T-helper 2 cell treated with Interferon-gamma antibody and Interleukin-4, amounts not matched to agents 5 μg/mL and 100 μg/mL, for 36 hours (primary cell): Measurements from ENCODE around the gene LIX1.
A peak's percentile ranks its signal among the peaks of the same experiment; 100 is the strongest.
"Not testable (repeated sequence)": the region's sequence is repeated elsewhere in the genome, so short reads cannot be mapped to it uniquely, and the experiment has no call there.

Experiments used
- DNase-seq: peaks from one replicate; pipeline ENCODE4 v3.0.0; 2021; ENCODE audit warnings: low spot score
- H3K27ac Mint-ChIP-seq: one replicate; pipeline ENCODE4 v1.8.0; 2021; ENCODE audit warnings: mild to moderate bottlenecking, mixed read lengths
- H3K27me3 Mint-ChIP-seq: one replicate; pipeline ENCODE4 v1.8.0; 2021; ENCODE audit warnings: low read depth, mixed read lengths
- H3K36me3 Mint-ChIP-seq: one replicate; pipeline ENCODE4 v1.8.0; 2021; ENCODE audit warnings: low read depth, mixed read lengths
- H3K4me1 Mint-ChIP-seq: one replicate; pipeline ENCODE4 v1.8.0; 2021; ENCODE audit warnings: low read depth, mixed read lengths
- H3K4me3 Mint-ChIP-seq: one replicate; pipeline ENCODE4 v1.8.0; 2022; ENCODE audit warnings: mild to moderate bottlenecking, moderate library complexity, mixed read lengths
- H3K9me3 Mint-ChIP-seq: one replicate; pipeline ENCODE4 v1.8.0; 2021; ENCODE audit warnings: mixed read lengths

The LIX1 gene

DNA sequence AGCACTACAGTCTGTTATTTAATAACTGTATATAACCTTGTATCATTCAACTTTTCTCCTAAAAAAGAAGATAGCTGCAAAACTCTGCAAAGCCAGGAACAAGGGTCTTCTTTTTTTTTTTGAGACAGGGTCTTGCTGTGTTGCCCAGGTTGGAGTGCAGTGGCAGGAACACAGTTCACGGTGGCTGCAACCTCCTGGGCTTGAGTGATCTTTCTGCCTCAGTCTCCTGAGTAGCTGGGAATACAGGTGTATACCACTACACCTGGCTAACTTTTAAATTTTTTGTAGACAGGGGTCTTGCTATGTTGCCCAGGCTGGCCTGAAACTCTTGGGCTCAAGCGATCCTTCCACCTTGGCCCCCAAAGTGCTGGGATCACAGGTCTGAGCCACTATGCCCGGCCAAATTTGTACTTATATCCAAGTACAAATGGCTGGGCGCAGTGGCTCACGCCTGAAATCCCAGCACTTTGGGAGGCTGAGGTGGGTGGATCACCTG, 21.4 kb upstream of the LIX1 start:
- Mint-ChIP-seq H3K4me3 (no peak overlapping the region), H3K9me3 (peaks cover under 1% of the 10 kb centered on the region), H3K27me3 (no peaks in the 10 kb centered on the region), H3K36me3 (peaks cover 45% of the 10 kb centered on the region), H3K4me1 (peaks cover 19% of the 10 kb centered on the region), H3K27ac (no peak overlapping the region)
- DNase-seq, result no peak

DNA sequence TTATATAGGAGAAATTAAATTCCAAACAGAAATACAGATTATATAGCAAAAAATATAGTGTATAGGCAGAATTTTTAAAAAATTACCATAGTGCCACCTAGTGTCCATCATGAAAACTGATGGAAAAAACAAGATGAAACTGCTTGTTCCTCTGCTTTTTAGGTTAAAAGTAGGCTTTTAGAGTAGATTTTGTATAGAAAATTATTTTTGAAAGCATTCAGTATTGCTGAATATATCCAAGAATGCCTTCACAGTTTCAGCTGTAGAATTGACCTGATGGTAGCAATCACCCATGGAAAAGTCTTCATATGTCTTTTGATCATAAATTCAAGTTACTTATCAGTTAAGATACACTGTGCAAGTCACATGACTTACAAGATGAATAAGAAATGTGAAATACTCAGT, 21.0 kb upstream of the LIX1 start:
- DNase-seq, result no peak
- Mint-ChIP-seq H3K27me3 (no peaks in the 10 kb centered on the region), H3K27ac (no peak overlapping the region), H3K4me3 (no peak overlapping the region), H3K4me1 (peaks cover 17% of the 10 kb centered on the region), H3K9me3 (peaks cover 5% of the 10 kb centered on the region), H3K36me3 (peaks cover 45% of the 10 kb centered on the region)

DNA sequence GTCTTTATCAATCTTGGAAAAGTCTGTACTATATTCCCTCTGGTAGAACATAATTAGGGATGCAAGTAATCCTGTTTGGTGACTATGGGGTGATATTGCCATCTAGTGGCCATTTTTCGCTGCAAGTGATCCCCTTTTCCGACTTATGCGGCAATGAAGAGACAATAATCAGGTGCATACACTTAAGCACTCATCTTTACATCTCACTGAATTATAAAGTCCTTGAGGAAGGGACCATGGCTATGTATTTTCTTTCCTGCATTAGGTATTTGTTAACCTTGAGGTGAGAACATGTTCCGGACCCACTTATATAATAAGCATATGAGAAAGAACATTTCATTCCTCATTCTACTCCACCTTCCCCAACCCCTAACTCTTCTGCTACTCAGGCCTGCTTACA, 19.6 kb upstream of the LIX1 start:
- DNase-seq, result no peak
- peaks cover 19% of the 10 kb centered on the region for H3K9me3 Mint-ChIP-seq
- H3K27ac Mint-ChIP-seq, result no peak overlapping the region
- H3K4me1 Mint-ChIP-seq, result peaks cover 11% of the 10 kb centered on the region
- no peak overlapping the region for H3K4me3 Mint-ChIP-seq
- peaks cover 51% of the 10 kb centered on the region for H3K36me3 Mint-ChIP-seq
- H3K27me3 Mint-ChIP-seq, result peaks cover under 1% of the 10 kb centered on the region

DNA sequence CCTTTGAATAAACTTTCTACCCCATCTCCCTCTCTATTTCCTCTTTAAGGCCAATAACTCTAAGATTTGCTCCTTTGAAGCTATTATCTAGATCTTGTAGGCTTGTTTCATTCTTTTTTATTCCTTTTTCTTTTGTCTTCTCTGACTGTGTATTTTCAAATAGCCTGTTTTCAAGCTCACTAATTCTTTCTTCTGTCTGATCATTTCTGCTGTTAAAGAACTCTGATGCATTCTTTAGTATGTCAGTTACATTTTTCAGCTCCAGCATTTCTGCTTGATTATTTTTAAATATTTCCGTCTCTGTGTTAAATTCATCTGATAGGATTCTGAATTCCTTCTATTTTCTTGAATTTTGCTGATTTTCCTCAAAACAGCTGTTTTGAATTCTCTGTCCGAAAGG, 15.3 kb upstream of the LIX1 start:
- Mint-ChIP-seq H3K4me1 (peaks cover 3% of the 10 kb centered on the region), H3K27me3 (peaks cover 15% of the 10 kb centered on the region), H3K27ac (no peak overlapping the region), H3K9me3 (peaks cover 36% of the 10 kb centered on the region), H3K36me3 (peaks cover 34% of the 10 kb centered on the region), H3K4me3 (no peak overlapping the region)
- DNase-seq, result no peak

DNA sequence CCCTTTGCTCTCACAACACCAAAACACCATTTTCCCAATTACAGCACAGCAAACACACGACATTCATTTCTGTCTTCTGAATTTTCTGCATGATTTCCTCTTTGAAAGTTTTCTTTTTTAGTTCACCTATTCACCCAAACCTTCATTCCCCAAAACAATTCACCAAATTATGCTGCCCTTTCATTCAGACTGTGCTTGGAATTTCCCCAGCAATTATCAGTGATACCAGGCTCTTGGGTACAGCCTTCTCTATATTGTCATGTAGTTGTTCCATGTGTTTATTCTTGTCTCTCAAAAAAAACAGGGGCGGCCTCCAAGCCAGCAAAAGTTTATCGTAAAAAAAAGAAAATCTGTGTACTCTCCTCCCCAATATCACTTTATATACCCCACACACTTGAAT, 9.0 kb upstream of the LIX1 start:
- peaks cover 10% of the 10 kb centered on the region for H3K9me3 Mint-ChIP-seq
- peaks cover 2% of the 10 kb centered on the region for H3K4me1 Mint-ChIP-seq
- peaks cover 15% of the 10 kb centered on the region for H3K27me3 Mint-ChIP-seq
- peaks cover under 1% of the 10 kb centered on the region for H3K36me3 Mint-ChIP-seq
- no peak overlapping the region for H3K27ac Mint-ChIP-seq
- no peak for DNase-seq
- H3K4me3 Mint-ChIP-seq, result no peak overlapping the region

GRCh38 chr5:97150401-97150800, 8.0 kb upstream of the LIX1 start:
- peaks cover under 1% of the 10 kb centered on the region for H3K9me3 Mint-ChIP-seq
- no peak overlapping the region for H3K4me3 Mint-ChIP-seq
- peaks cover 16% of the 10 kb centered on the region for H3K27me3 Mint-ChIP-seq
- no peak overlapping the region for H3K27ac Mint-ChIP-seq
- H3K4me1 Mint-ChIP-seq, result peaks cover 2% of the 10 kb centered on the region
- no peak for DNase-seq
- no peaks in the 10 kb centered on the region for H3K36me3 Mint-ChIP-seq

GRCh38 chr5:97149709-97150108, 7.3 kb upstream of the LIX1 start:
- Mint-ChIP-seq H3K27ac (no peak overlapping the region), H3K9me3 (no peaks in the 10 kb centered on the region), H3K27me3 (peaks cover 16% of the 10 kb centered on the region), H3K36me3 (no peaks in the 10 kb centered on the region), H3K4me1 (peaks cover 2% of the 10 kb centered on the region), H3K4me3 (no peak overlapping the region)
- no peak for DNase-seq

DNA sequence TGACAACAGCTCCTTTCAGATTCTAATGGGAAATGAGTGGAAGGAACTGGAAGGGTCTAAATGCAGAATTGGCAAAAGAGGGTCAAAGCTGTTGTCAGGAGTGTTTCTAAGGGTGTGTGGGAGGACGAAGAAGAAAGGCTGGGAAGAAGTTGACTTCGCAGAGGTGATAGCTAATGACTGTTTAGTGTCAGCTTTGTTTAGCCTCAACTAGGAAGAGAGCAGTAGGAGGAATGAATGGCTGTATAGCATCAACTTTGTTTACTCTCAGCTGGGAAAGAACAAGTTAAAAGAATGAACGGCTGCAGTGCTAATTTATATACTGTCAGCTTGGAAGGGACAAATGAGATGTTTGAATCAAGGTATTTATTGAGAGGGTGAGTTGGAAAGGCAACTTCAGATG, 5.9 kb upstream of the LIX1 start:
- no peak overlapping the region for H3K27ac Mint-ChIP-seq
- peaks cover 2% of the 10 kb centered on the region for H3K4me1 Mint-ChIP-seq
- no peak for DNase-seq
- no peaks in the 10 kb centered on the region for H3K9me3 Mint-ChIP-seq
- no peak overlapping the region for H3K4me3 Mint-ChIP-seq
- peaks cover 10% of the 10 kb centered on the region for H3K27me3 Mint-ChIP-seq
- no peaks in the 10 kb centered on the region for H3K36me3 Mint-ChIP-seq

GRCh38 chr5:97143704-97144103, 1.3 kb upstream of the LIX1 start:
- H3K4me1 Mint-ChIP-seq, result peaks cover 6% of the 10 kb centered on the region
- no peaks in the 10 kb centered on the region for H3K36me3 Mint-ChIP-seq
- peaks cover 28% of the 10 kb centered on the region for H3K27me3 Mint-ChIP-seq
- no peak overlapping the region for H3K4me3 Mint-ChIP-seq
- no peak for DNase-seq
- H3K27ac Mint-ChIP-seq, result no peak overlapping the region
- no peaks in the 10 kb centered on the region for H3K9me3 Mint-ChIP-seq

DNA sequence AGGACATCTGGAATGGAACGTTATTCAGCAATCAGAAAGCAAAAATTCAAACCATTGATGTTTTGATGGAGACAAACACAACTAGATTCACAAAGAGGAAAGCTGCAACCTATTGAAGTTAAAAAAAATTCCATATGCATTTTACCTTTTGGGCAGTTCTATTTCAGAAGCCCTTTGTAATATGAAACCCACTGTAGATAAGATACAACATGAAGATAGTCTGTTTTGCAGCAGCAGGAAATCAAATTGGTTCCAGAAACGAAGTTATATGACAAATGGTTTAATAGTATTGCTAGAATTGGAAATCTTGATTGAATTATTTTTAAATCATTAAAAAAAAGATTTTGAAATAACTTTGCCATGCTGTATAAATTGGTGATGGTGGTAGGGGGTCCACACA, 872 bp downstream of the LIX1 start:
- peaks cover 30% of the 10 kb centered on the region for H3K27me3 Mint-ChIP-seq
- no peak overlapping the region for H3K27ac Mint-ChIP-seq
- H3K9me3 Mint-ChIP-seq, result no peaks in the 10 kb centered on the region
- no peak overlapping the region for H3K4me3 Mint-ChIP-seq
- H3K4me1 Mint-ChIP-seq, result peaks cover 10% of the 10 kb centered on the region
- no peak for DNase-seq
- no peaks in the 10 kb centered on the region for H3K36me3 Mint-ChIP-seq

- H3K4me3 Mint-ChIP-seq, result no peak overlapping the region
- no peak for DNase-seq
- no peak overlapping the region for H3K27ac Mint-ChIP-seq
- peaks cover 14% of the 10 kb centered on the region for H3K4me1 Mint-ChIP-seq
- no peaks in the 10 kb centered on the region for H3K36me3 Mint-ChIP-seq
- H3K27me3 Mint-ChIP-seq, result peaks cover 30% of the 10 kb centered on the region
- H3K9me3 Mint-ChIP-seq, result no peaks in the 10 kb centered on the region
Measured at GRCh38 chr5:97141031-97141430, 1.4 kb downstream of the LIX1 start.

DNA sequence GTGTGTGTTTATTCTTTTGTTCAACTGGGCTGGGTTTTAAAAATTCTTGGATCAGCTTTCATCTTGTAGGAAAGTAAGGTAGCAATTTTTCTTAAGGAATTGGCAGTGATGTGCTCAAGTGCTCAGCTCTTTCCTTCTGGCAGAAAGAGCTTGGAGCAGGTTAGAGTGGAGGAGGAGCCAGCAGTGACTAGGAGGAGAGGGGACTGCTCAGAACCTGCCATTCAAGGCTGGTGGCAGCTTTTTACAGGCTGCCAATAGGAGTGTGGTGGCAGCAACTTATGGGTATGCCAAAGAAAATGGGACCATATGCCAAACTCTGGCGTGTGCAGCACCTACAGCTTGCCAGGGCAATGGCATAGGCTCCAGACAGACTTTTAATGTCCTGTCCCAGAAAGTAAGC, 2.2 kb downstream of the LIX1 start:
- H3K9me3 Mint-ChIP-seq, H3K36me3 Mint-ChIP-seq, H3K27ac Mint-ChIP-seq, H3K4me3 Mint-ChIP-seq, DNase-seq: not testable (repeated sequence)
- Mint-ChIP-seq H3K27me3 (peaks cover 28% of the 10 kb centered on the region), H3K4me1 (peaks cover 17% of the 10 kb centered on the region)

- no peak for DNase-seq
Measured at GRCh38 chr5:97136475-97136874, 5.9 kb downstream of the LIX1 start.

DNA sequence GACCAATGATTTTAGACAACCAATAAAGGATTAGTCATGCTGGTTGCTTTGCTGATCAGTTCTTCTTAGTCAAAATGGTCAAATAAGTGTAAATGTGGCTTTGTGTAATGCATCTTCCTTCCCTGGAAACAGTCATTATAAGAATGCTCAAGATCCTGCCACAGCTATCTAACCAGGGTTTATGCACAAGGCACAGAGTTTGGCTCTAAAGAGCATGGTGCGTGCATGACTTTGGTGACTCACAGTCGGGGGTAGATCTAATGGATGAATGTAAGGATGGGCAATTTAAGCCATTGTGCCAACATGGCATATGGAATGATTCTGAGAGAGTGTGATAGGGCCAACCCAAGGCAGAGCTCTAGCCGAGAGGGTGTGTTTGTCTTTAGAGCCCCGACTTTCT, 6.5 kb downstream of the LIX1 start:
- Mint-ChIP-seq H3K4me1 (peaks cover 21% of the 10 kb centered on the region), H3K27me3 (peaks cover 21% of the 10 kb centered on the region), H3K36me3 (no peaks in the 10 kb centered on the region), H3K9me3 (no peaks in the 10 kb centered on the region), H3K27ac (no peak overlapping the region), H3K4me3 (no peak overlapping the region)
- DNase-seq, result peak; percentile 40

More at GRCh38 chr5:97136475-97136874, 5.9 kb downstream of the LIX1 start:
- no peak overlapping the region for H3K27ac Mint-ChIP-seq
- peaks cover 28% of the 10 kb centered on the region for H3K27me3 Mint-ChIP-seq
- no peak overlapping the region for H3K4me3 Mint-ChIP-seq
- no peaks in the 10 kb centered on the region for H3K9me3 Mint-ChIP-seq
- H3K36me3 Mint-ChIP-seq, result no peaks in the 10 kb centered on the region
- H3K4me1 Mint-ChIP-seq, result peaks cover 22% of the 10 kb centered on the region

GRCh38 chr5:97134634-97135033, 7.8 kb downstream of the LIX1 start:
- Mint-ChIP-seq H3K9me3 (no peaks in the 10 kb centered on the region), H3K27ac (no peak overlapping the region), H3K4me3 (no peak overlapping the region), H3K4me1 (peaks cover 19% of the 10 kb centered on the region), H3K27me3 (peaks cover 16% of the 10 kb centered on the region), H3K36me3 (no peaks in the 10 kb centered on the region)
- DNase-seq, result no peak
